GM18505 (cell line): ENCODE data around the gene LDAF1.
"Not testable (repeated sequence)": the region's sequence is repeated elsewhere in the genome, so short reads cannot be mapped to it uniquely, and the experiment has no call there.

ENCODE experiments used
- ATAC-seq: cut with Tn5 transposase; IDR thresholded peaks from one replicate; pipeline ENCODE4 v1.9.1; 2021; ENCODE audit not compliant: unreplicated experiment
- POLR2A ChIP-seq: IDR thresholded peaks from 4 replicates; pipeline ENCODE4 v1.6.1; 2011; ENCODE audit warnings: borderline replicate concordance; ENCODE audit not compliant: insufficient read depth, insufficient read length; ENCODE audit errors: extremely low read depth

Gene LDAF1

GRCh38 chr16:21158208-21159110 is at the start of gene LDAF1:
TSS of gene LDAF1 (plus strand) at chr16:21158674. CDS start at chr16:21161183, 2,509 bp downstream.
- ATAC-seq, result peak; percentile 80
- TF ChIP-seq POLR2A, result peak; percentile 32

- ATAC-seq, result not testable (repeated sequence)
Measured at GRCh38 chr16:21115551-21115950, 42.9 kb upstream of the LDAF1 start.

GRCh38 chr16:21116148-21116693 is 42.3 kb upstream of the LDAF1 start:
- no peak for ATAC-seq
- TF ChIP-seq POLR2A, result no peak

- no peak for TF ChIP-seq POLR2A
- ATAC-seq, result no peak
Measured at GRCh38 chr16:21117567-21117966, 40.9 kb upstream of the LDAF1 start.

- ATAC-seq, result no peak
- TF ChIP-seq POLR2A, result no peak
Measured at GRCh38 chr16:21120976-21121520, 37.4 kb upstream of the LDAF1 start.

- no peak for TF ChIP-seq POLR2A
- ATAC-seq, result no peak
Measured at GRCh38 chr16:21125191-21125590, 33.3 kb upstream of the LDAF1 start.

- ATAC-seq, result no peak
Measured at GRCh38 chr16:21126518-21126917, 32.0 kb upstream of the LDAF1 start.

GRCh38 chr16:21128991-21129390 is 29.5 kb upstream of the LDAF1 start:
- ATAC-seq, result no peak
- TF ChIP-seq POLR2A, result no peak

More at GRCh38 chr16:21126518-21126917, 32.0 kb upstream of the LDAF1 start:
- no peak for TF ChIP-seq POLR2A

- no peak for ATAC-seq
- TF ChIP-seq POLR2A, result no peak
Measured at GRCh38 chr16:21130811-21131210, 27.7 kb upstream of the LDAF1 start.

GRCh38 chr16:21134053-21134452 is 24.4 kb upstream of the LDAF1 start:
- TF ChIP-seq POLR2A, result no peak
- ATAC-seq, result no peak

- ATAC-seq, result no peak
- no peak for TF ChIP-seq POLR2A
Measured at GRCh38 chr16:21145738-21146137, 12.7 kb upstream of the LDAF1 start.

- ATAC-seq, result no peak
- no peak for TF ChIP-seq POLR2A
Measured at GRCh38 chr16:21150375-21151001, 8.0 kb upstream of the LDAF1 start, which contains the start of gene DNAH3. TSS of gene DNAH3 (minus strand) at chr16:21150846. CDS start at chr16:21150319, 527 bp downstream.

GRCh38 chr16:21152160-21153030 is 6.1 kb upstream of the LDAF1 start:
- ATAC-seq, result not testable (repeated sequence)

GRCh38 chr16:21153124-21153729 is 5.2 kb upstream of the LDAF1 start:
- ATAC-seq, result not testable (repeated sequence)

GRCh38 chr16:21156011-21156410 is 2.5 kb upstream of the LDAF1 start:
- ATAC-seq, result not testable (repeated sequence)
